ENCODE results near the gene FMO2. TPM values are rescaled to one million over a fixed set of nuclear protein-coding genes. Genes with fewer than 3 reads are reported as not detected.

FMO2 gene
- total RNA-seq, 2 experiments from 2014 or later = not detected

GRCh38 chr1:171198081-171198480, 13.0 kb downstream of the FMO2 start:
- ATAC-seq = no peak
- Mint-ChIP-seq H3K4me1 (ENCODE audit: low read depth) (no peaks in the 10 kb centered on the region), H3K9me3 (no peaks in the 10 kb centered on the region), H3K27me3 (peaks cover 1% of the 10 kb centered on the region), H3K36me3 (ENCODE audit: low read depth) (no peaks in the 10 kb centered on the region), H3K27ac (no peak overlapping the region), H3K4me3 (no peak overlapping the region)
- ChIA-PET POLR2A (no interaction called here), CTCF (no interaction called here)
- intact Hi-C loops (cut with micrococcal nuclease) = no loop called here
- TF ChIP-seq CTCF (IDR thresholded peaks at IDR 0.05) = no peak
- no peak for DNase-seq

GRCh38 chr1:171204296-171204695, 19.2 kb downstream of the FMO2 start:
- intact Hi-C loops (cut with micrococcal nuclease) = no loop called here
- DNase-seq (no peak), ATAC-seq (no peak)
- H3K9me3 Mint-ChIP-seq = no peaks in the 10 kb centered on the region
- peaks cover 18% of the 10 kb centered on the region for H3K27me3 Mint-ChIP-seq
- no peak overlapping the region for H3K27ac Mint-ChIP-seq
- POLR2A ChIA-PET = no interaction called here
- no peak for TF ChIP-seq CTCF (IDR thresholded peaks at IDR 0.05)
- no peaks in the 10 kb centered on the region for H3K4me1 Mint-ChIP-seq (ENCODE audit: low read depth)
- no peaks in the 10 kb centered on the region for H3K36me3 Mint-ChIP-seq (ENCODE audit: low read depth)
- no peak overlapping the region for H3K4me3 Mint-ChIP-seq
- CTCF ChIA-PET = no interaction called here

GRCh38 chr1:171206204-171206977, 21.3 kb downstream of the FMO2 start:
- H3K4me1 Mint-ChIP-seq (ENCODE audit: low read depth) = no peaks in the 10 kb centered on the region
- CTCF ChIA-PET = interaction anchor here (0.9 kb wide), 1 partner anchor 20 kb away, joined by 4 read pairs; no protein-coding TSS in a partner anchor
- POLR2A ChIA-PET = no interaction called here
- H3K27ac Mint-ChIP-seq = no peak overlapping the region
- no peak for TF ChIP-seq CTCF (IDR thresholded peaks at IDR 0.05)
- no peak for DNase-seq
- no peaks in the 10 kb centered on the region for H3K9me3 Mint-ChIP-seq
- ATAC-seq = no peak
- no peak overlapping the region for H3K4me3 Mint-ChIP-seq
- intact Hi-C loops (cut with micrococcal nuclease) = no loop called here
- H3K36me3 Mint-ChIP-seq (ENCODE audit: low read depth) = no peaks in the 10 kb centered on the region
- peaks cover 18% of the 10 kb centered on the region for H3K27me3 Mint-ChIP-seq

- ChIA-PET POLR2A (no interaction called here), CTCF (no interaction called here)
- Mint-ChIP-seq H3K9me3 (no peaks in the 10 kb centered on the region), H3K27me3 (peaks cover 18% of the 10 kb centered on the region), H3K36me3 (ENCODE audit: low read depth) (no peaks in the 10 kb centered on the region), H3K4me1 (ENCODE audit: low read depth) (no peaks in the 10 kb centered on the region), H3K4me3 (no peak overlapping the region), H3K27ac (no peak overlapping the region)
- ATAC-seq (no peak), DNase-seq (no peak)
- intact Hi-C loops (cut with micrococcal nuclease) = no loop called here
- TF ChIP-seq CTCF (IDR thresholded peaks at IDR 0.05) = no peak
These were observed 21.9 kb downstream of the FMO2 start for GRCh38 chr1:171206978-171207355.

- no peak for TF ChIP-seq CTCF (IDR thresholded peaks at IDR 0.05)
- no peaks in the 10 kb centered on the region for H3K36me3 Mint-ChIP-seq (ENCODE audit: low read depth)
- ChIA-PET CTCF (no interaction called here), POLR2A (no interaction called here)
- H3K9me3 Mint-ChIP-seq = no peaks in the 10 kb centered on the region
- no peak overlapping the region for H3K27ac Mint-ChIP-seq
- no peaks in the 10 kb centered on the region for H3K4me1 Mint-ChIP-seq (ENCODE audit: low read depth)
- no peak for ATAC-seq
- intact Hi-C loops (cut with micrococcal nuclease) = no loop called here
- H3K4me3 Mint-ChIP-seq = no peak overlapping the region
- DNase-seq = no peak
- H3K27me3 Mint-ChIP-seq = peaks cover 18% of the 10 kb centered on the region
These were observed 22.3 kb downstream of the FMO2 start for GRCh38 chr1:171207377-171207776.

Measured in activated CD8-positive, alpha-beta T cell treated with anti-CD3 and anti-CD28 coated beads for 36 hours (primary cell).